HepG2 (cell line): Measurements from ENCODE around the gene TRAP1. TPM values are rescaled to one million over a fixed set of nuclear protein-coding genes. Genes with fewer than 3 reads are reported as not detected.

Experiments
- ATRX ChIP-seq: sonication (generic); formaldehyde crosslinking; IDR thresholded peaks from 2 replicates; pipeline ENCODE4 v1.4.0; 2020; ENCODE audit warnings: missing genetic modification reagents, borderline replicate concordance
- HMGA1 ChIP-seq: sonication (generic); formaldehyde crosslinking; conservative IDR thresholded peaks from 2 replicates; pipeline ENCODE4 v1.4.0; 2020; ENCODE audit warnings: missing genetic modification reagents
- THAP8 ChIP-seq: sonication (generic); formaldehyde crosslinking; IDR thresholded peaks from 2 replicates; pipeline ENCODE4 v1.5.1; 2020; ENCODE audit warnings: missing genetic modification reagents, mild to moderate bottlenecking, borderline replicate concordance
- ZBTB33 ChIP-seq: sonication (generic); formaldehyde crosslinking; IDR thresholded peaks from 2 replicates; pipeline ENCODE4 v1.4.0; 2020; ENCODE audit warnings: missing genetic modification reagents
- ZBTB40 ChIP-seq, 2 experiments: fragments of 450-650 bp in 1 of 2; sonication (generic) in 1 of 2; formaldehyde crosslinking in 1 of 2; IDR thresholded peaks; 2 replicates each; pipeline versions ENCODE4 v1.6.1 to v1.8.0; 2016 to 2022; ENCODE audit warnings: antibody characterized with exemption in 1 of 2, mild to moderate bottlenecking in 1 of 2, missing genetic modification reagents in 1 of 2
- ZBTB44 ChIP-seq: sonication (generic); formaldehyde crosslinking; IDR thresholded peaks from 2 replicates; pipeline ENCODE4 v1.4.0; 2020; ENCODE audit warnings: missing genetic modification reagents
- ZFP41 ChIP-seq: sonication (generic); formaldehyde crosslinking; IDR thresholded peaks from 2 replicates; pipeline ENCODE4 v1.4.0; 2020; ENCODE audit warnings: mild to moderate bottlenecking, missing genetic modification reagents, borderline replicate concordance
- ZNF343 ChIP-seq: sonication (generic); formaldehyde crosslinking; IDR thresholded peaks from 2 replicates; pipeline ENCODE4 v1.4.0; 2020; ENCODE audit warnings: mild to moderate bottlenecking, missing genetic modification reagents
- ZNF513 ChIP-seq: sonication (generic); formaldehyde crosslinking; conservative IDR thresholded peaks from 2 replicates; pipeline ENCODE4 v1.5.0; 2020; ENCODE audit warnings: missing genetic modification reagents
- ZNF572 ChIP-seq: sonication (generic); formaldehyde crosslinking; IDR thresholded peaks from 2 replicates; pipeline ENCODE4 v1.5.1; 2020; ENCODE audit warnings: mild to moderate bottlenecking, missing genetic modification reagents
- ZNF629 ChIP-seq: sonication (generic); formaldehyde crosslinking; conservative IDR thresholded peaks from 2 replicates; pipeline ENCODE4 v1.5.0; 2020; ENCODE audit warnings: missing genetic modification reagents
- ZNF788 ChIP-seq: sonication (generic); formaldehyde crosslinking; IDR thresholded peaks from 2 replicates; pipeline ENCODE4 v1.5.0; 2020; ENCODE audit warnings: mild to moderate bottlenecking, missing genetic modification reagents, borderline replicate concordance
- polyA plus RNA-seq, 8 experiments: library from polyadenylated mRNA; depleted of rRNA in 3 of 8; stranded (reverse) in 7 of 8; unstranded in 1 of 8; fragments of >200 nt; fragmentation: Illumina TruSeq in 4 of 8; extraction: Trizol in 4 of 8; gene quantifications; 2 replicates each; pipeline versions ENCODE4 v1.2.1 to v1.2.3, GENCODE V29; 2011 to 2016; ENCODE audit warnings: low read depth in 4 of 8, missing spikeins in 1 of 8, mixed read lengths in 1 of 8; ENCODE audit not compliant: insufficient read depth in 1 of 8
- total RNA-seq, 5 experiments: library from RNA; depleted of rRNA; stranded (reverse); fragments of >200 nt; fragmentation: Illumina TruSeq; extraction: Trizol; gene quantifications; 2 replicates each; pipeline ENCODE4 v1.2.3, GENCODE V29; 2016; ENCODE audit warnings: low read depth in 1 of 5

Gene TRAP1
- total and polyA plus RNA-seq, 2 of the 13 experiments (the other 11 are each of a cell fraction or from before 2014, with no cell fraction given): 127 to 240 TPM

- no peak for TF ChIP-seq THAP8
- TF ChIP-seq ZNF788: peak; percentile 98
- TF ChIP-seq ZNF629: peak; percentile 68
- TF ChIP-seq HMGA1 (CRISPR knock-in tag): no peak
- no peak for TF ChIP-seq ZNF513 (CRISPR knock-in tag)
- peak; percentile 24; the same call in 1 of the 2 replicates for TF ChIP-seq ZNF343 (CRISPR knock-in tag)
- TF ChIP-seq ZNF572 (CRISPR knock-in tag): peak; percentile 94
- no peak for TF ChIP-seq ATRX (CRISPR knock-in tag)
- no peak for TF ChIP-seq ZBTB40 (IDR thresholded peaks at IDR 0.05)
- peak; percentile 85 for TF ChIP-seq ZBTB40 (CRISPR knock-in tag; IDR thresholded peaks at IDR 0.05)
- no peak for TF ChIP-seq ZFP41 (CRISPR knock-in tag)
- TF ChIP-seq ZBTB33: peak; percentile 70; the same call in 1 of the 2 replicates
- peak; percentile 44; the same call in 1 of the 2 replicates for TF ChIP-seq ZBTB44 (CRISPR knock-in tag)
Observed at GRCh38 chr16:3695610-3696369, 21.5 kb downstream of the TRAP1 start (continued).
